Pons (tissue), 1 donor: ENCODE data around the gene CDIPT.
"Not testable (repeated sequence)": the region's sequence is repeated elsewhere in the genome, so short reads cannot be mapped to it uniquely, and the experiment has no call there.

Source experiments
- DNase-seq: peaks from one replicate; pipeline ENCODE4 v3.0.0-alpha.2; 2016; ENCODE audit warnings: low spot score

The CDIPT gene

DNA sequence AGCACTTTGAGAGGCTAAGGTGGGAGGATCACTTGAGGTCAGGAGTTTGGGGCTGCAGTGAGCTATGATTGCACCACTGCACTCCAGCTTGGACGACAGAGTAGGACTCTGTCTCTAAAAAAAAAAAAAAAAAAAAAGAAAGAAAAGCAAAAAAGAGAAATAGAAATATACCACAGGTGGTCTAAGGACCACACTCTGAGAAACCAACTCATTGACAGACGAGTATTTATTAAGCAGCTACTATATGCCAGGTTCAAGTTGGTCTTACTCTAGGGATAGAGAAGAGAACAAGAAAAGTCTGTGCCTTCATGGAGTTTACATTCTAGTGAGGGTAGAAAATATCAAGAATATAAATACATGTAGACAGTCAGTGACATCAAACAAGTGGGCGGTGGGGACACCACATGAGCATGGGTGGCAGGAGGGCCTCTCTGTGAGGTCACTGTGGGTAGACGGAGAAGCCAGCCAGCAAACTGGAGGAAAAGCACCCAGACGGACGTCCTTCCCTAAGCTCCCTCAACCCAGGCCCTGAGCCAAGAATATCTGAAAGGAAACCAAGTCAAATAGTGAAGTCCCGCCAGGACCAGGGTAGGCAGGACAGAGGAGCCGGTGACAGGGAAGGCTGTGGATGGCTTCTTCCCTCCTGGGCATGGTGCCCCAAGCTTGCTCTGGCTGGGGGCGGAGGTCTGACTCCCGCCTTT lies 4.7 kb downstream of the CDIPT start:
- DNase-seq = peak; percentile 41

DNA sequence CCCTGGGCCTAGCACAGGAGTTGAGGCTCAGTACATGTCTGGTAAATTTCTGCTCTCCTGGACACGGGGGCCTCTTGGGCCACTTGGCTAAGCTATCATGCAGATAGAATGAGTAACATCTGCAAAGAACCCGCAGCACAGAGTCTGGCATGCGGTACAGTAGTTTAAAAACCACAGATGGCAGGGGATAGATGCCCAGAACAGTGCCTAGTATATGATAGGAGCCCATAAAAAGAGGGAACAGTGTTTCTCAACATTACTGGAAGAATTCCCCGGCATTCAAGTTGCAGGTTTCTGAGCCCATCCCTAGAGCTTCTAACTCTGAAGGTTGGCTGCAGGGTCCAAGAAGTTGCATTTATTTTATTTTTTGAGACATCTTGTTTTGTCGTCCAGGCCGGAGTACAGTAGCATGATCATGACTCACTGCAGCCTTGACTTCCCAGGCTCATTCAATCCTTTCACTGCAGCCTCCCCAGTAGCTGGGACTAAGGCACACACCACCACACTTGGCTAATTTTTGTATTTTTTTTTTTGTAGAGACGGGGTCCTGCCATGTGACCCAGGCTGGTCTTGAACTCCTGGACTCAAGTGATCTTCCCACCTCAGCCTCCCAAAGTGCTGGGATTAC lies 5.8 kb downstream of the CDIPT start:
- no peak for DNase-seq

DNA sequence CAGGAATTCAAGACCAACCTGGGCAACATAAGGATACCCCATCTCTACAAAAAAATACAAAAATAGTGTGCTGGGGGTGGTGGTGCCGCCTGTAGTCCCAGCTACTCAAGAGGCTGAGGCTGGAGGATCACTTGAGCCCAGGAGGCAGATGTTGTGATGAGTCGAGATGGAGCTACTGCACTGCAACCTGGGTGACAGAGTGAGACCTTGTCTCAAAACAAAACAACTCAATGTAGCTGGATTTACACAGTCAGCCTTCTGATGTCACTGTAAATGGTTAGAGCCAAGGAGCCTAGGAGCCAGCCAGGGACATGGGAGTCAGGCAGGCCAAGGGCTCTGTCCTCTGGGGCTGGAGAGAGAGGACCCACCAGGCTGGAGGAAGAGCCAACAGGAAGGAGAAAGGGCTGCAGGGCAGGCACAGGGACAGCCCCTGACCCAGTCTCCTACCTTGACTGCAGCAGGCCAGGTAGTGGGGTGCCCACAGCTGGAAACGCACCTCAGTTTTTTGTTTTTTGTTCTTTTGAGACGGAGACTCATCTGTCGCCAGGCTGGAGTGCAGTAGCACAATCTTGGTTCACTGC lies 8.4 kb downstream of the CDIPT start:
- no peak for DNase-seq

DNA sequence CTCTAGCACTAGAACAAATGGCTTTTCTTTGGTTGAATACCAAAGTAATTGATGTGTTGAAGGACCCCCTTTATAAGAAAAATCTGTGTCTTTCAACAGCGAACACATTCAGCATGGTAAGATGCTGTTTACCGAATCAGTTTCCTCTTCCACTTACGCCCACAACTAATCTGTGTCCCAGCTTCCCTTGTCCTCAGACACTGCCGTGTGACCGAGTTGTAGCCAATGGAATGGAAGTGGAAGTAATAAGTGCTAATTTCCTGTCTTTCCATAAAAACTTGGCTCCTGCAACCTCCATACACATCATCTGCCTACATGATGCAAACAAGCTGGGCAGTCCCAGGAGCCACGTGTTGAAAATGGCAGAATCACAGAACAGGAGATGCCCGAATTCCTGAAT lies 10.4 kb downstream of the CDIPT start:
- DNase-seq = peak; percentile 40

DNA sequence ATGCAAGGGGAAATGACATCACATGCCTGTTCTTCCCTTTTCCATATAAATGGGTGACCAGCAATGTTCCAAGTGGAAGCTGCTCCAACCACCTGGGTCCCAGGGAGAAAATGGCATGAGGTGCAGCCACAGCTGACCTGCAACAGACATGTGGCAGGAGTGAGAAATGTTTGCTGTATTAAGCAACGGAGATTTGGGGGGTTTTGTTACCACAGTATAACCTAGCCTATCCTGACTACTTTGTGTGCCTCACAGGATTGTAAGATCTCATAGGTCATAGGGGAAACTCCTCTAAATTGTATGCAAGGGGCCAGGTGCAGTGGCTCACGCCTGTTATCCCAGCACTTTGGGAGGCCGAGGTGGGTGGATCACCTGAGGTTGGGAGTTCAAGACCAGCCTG lies 12.0 kb downstream of the CDIPT start:
- no peak for DNase-seq

DNA sequence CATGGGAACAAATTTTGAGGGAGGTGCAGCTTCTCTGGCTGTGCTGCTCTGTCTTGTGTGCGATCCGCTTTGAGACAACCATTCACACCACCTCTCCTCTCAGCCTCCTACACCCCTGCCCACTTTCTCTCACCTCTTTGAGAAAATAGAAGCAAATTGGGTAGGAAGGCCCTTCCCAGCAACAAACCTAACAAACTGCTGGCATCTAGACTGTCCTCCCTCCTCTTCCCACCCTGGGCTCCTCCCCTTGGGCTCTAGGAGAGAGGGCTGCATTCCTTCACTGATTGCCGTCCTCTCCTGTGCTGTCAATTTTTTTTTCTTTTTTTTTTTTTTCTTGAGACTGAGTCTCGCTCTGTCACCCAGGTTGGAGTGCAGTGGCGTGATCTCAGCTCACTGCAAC lies 13.5 kb downstream of the CDIPT start:
- DNase-seq = no peak

DNA sequence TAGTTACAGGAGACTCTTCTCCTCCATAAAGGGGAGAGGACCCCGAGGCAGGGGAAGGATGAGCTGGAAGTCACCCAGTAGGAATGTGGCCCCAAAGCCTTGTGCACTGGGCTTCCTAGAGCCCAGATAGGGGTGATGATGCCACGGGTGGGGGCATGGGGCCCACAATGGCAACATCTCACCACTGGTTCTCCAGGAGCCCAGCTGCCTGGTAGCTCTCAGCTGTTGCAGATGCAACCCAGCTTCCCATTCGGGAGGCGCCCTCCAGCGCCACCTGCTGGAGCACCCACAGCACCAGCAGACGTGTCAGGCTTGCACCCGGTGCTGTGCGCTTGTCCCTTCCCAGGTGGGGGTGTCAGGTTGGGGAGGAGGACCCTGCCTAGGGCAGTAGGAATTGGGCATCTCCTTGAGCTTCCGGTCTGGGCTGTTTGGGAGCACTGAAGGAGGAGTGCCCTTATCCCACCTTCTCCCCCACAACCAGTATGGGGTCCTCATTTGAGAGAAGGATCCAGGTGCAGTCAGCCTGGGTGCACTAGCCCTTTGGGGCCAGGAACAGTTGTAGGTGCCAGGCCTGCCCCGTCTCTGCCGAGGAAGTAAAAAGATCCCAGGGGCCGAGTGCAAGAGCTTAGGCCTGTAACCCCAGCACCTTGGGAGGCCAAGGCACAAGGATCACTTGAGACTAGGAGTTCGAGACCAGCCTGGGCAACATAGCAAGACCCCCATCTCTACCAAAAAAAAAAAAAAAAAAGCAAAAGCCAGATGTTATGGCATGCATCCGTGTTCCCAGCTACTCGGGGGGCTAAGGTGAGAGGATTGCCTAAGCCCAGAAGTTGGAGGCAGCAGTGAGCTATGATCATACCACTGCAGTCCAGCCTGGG lies 14.4 kb downstream of the CDIPT start:
- DNase-seq = peak; percentile 55

DNA sequence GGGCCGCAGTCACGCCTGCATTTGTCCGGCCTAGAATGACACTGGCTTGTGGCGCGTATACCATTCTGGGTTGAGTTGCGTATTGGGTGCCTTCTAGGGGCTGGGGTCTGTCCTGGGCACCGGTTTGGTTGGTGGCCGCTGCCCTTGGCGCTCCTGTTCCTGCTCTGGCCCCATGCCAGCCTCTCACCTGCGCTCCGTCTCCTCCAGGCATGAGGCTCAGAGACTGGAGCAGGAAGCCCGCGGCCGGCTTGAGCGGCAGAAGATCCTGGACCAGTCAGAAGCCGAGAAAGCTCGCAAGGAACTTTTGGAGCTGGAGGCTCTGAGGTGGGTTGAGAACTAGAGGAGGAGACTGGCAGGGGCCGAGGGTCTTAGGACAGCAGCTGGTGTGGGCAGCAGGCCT lies 17.4 kb downstream of the CDIPT start:
- DNase-seq = no peak

DNA sequence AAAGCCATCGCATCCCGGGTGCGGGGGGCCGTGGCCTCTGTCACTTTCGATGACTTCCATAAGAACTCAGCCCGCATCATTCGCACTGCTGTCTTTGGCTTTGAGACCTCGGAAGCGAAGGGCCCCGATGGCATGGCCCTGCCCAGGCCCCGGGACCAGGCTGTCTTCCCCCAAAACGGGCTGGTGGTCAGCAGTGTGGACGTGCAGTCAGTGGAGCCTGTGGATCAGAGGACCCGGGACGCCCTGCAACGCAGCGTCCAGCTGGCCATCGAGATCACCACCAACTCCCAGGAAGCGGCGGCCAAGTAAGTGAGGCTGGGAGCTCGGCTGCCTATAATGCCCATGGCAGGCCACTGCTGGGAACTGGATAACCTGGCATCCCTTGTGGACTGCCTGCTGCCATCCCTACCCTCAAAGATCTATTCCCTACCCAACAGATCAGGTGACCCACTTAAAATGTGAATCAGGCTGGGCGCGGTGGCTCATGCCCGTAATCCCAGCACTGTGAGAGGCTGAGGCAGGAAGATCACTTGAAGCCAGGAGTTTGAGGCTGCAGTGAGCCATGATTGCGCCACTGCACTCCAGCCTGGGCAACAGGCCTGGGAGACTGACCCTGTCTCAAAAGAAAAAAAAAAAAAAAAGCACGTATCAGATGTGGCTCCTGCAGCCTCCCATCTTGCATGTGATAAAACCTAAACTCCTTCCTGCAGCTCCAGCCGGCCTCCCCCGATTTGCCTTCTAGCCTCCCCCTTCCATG lies 18.3 kb downstream of the CDIPT start:
- no peak for DNase-seq

DNA sequence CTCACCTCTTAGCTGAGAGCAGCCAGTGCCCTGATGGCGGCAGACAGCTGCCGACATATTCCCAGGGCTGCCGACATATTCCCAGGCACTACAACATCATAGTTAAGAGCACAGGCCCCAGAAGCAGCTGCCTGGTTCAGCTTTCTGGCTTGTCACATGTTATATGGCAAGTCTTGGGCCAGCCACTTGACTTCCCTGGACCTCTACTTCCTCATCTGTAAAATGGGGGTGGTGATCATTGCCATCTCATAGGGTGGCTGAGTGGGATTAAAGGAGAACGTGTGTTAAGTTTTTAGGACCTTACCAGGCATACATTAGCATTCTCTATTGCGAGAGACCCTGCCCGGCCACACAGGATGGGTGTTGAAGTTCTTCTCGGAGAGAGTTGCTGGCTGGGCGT lies 19.1 kb downstream of the CDIPT start:
- DNase-seq = no peak

DNA sequence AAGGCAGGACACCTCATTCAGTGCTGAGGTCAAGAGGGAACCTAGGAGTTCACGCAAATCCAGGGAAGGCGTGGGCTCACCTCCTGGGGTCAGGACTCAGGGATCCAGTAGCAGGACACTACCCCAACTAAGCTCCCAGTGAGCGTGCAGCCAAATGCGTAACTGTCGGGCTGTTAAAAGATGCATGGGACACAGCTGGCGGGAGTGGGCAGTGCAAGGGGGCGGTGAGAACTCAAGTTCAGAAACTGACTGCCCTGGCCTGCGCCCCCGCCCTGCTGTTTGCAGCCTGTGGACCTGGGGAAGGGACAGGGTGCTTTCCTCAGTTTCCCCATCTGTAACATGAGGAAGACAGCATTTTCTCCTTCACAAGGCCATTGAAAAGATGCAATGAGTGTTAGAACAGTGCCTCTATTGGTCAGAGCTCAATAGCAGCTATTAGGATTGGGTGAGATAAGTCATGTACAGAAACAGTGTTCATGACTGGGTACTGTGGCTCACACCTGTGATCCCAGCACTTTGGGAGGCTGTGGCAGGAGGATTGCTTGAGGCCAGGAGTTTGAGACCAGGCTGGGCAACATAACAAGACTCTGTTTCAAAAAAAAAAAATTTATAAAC lies 20.2 kb downstream of the CDIPT start:
- no peak for DNase-seq

DNA sequence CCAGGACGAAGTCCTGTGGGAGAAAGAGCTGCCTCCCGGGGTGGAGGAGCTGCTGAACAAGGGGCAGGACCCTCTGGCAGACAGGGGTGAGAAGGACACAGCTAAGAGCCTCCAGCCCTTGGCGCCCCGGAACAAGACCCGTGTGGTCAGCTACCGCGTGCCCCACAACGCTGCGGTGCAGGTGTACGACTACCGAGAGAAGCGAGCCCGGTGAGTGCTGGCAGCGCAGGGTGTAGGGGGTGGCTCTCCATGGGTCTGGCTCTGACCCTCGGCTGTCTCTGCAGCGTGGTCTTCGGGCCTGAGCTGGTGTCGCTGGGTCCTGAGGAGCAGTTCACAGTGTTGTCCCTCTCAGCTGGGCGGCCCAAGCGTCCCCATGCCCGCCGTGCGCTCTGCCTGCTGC lies 21.4 kb downstream of the CDIPT start:
- no peak for DNase-seq

DNA sequence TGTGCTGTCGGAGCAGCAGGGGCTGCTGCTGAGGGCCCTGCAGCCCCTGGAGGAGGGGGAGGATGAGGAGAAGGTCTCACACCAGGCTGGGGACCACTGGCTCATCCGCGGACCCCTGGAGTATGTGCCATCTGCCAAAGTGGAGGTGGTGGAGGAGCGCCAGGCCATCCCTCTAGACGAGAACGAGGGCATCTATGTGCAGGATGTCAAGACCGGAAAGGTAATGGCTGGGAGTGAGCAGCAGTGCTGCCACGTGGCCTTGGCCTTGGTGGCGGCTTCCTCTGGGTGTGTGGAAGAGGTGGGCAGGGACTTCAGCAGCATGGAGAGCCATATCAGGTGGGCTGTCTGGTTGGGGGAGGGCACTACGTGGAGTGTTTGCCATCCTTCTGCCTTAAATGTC lies 22.8 kb downstream of the CDIPT start:
- DNase-seq = no peak

DNA sequence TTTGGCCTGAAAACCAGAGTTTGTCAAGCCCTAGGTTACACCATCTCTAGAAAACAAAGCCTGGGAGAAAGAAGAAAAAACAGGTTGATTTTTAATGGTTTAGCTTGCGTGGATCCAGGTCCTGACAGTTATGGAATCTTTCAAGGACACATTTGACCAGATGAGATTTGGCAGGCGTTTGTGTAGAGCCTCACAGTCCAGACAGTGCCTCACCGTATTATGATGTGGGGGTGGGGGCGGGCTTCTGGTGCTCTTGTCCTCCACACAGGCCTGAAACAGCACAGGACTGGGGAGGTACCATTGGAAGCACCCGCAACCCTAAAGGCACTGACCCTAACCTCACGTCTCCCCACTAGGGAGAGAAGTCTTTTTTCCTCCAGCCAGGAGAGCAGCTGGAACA lies 23.2 kb downstream of the CDIPT start:
- DNase-seq = no peak

DNA sequence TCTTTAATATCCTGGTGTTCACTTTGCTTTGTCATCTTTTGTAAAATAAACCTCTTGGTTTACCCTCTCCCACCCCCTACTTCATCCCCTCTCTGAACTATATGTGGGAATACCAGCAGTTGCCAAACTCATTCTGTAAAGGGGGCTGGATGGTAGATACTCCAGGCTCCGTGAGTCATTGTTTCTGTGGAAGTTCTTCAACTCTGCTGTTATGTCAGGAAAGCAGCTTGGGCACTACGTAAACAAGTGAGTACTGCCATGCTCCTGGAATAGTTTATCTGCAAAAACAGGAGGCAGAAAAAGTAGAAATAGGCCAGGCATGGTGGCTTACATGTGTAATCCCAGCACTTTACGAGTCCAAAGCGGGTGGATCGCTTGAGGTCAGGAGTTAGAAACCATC lies 25.2 kb downstream of the CDIPT start:
- DNase-seq = no peak

DNA sequence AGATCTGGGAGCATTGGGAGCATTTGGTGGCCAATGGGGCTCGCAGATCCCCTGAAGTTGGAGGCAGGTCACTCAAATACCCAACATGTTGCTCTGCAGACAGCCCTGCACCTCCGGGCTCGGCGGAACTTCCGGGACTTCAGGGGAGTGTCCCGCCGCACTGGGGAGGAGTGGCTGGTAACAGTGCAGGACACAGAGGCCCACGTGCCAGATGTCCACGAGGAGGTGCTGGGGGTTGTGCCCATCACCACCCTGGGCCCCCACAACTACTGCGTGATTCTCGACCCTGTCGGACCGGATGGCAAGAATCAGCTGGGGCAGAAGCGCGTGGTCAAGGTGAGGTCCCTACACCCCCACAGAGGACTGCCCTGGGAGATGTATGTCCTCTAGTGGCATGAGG lies 26.4 kb downstream of the CDIPT start:
- no peak for DNase-seq

DNA sequence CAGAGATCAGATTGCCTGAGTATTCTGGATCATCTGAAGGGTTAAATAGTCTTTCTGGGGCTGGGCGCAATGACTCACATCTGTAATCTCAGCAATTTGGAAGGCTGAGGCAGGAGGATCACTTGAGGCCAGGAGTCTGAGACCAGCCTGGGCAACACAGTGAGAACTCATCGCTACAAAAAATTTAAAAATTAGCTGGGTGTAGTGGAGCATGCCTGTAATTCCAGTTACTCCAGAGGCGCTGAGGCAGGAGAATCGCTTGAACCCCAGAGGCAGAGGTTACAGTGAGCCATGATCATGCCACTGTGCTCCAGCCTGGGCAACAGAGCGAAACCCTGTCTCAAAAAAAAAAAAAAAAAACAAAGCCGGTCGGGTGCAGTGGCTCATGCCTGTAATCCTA lies 27.1 kb downstream of the CDIPT start:
- no peak for DNase-seq

DNA sequence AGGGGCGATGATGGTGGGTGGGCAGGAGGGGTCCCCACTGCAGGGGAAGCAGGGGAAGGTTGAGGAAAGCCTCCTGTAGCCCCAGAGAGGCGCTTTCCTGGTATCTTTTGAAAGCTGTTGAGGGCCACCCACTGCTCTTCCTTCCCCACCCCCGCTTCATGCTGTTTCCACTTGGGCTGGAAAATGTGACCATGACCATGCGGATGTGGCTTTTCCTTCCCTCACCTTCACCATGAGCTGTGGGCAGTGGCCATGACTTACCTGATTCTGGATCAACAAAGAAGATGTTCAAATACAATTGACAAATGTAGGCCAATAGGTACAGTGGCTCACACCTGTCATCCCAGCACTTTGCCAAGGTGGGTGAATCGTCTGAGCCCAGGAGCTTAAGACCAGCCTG lies 28.9 kb downstream of the CDIPT start:
- no peak for DNase-seq

DNA sequence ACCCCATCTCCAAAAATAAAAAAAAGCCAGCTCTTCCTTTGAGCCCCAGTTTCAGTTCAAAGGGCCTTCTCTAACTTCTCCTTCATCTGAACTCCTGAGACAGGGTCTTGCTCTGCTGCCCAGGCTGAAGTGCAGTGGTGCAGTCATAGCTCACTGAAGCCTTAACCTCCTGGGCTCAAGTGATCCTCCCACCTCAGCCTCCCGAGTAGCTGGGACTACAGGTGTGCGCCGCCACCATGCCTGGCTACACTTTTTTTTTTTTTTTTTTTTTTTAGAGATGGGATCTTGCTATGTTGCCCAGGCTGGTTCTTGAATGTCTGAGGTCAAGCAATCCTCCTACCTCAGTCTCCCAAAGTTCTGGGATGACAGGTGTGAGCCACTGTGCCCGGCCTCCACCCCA lies 29.8 kb downstream of the CDIPT start:
- DNase-seq = not testable (repeated sequence)

DNA sequence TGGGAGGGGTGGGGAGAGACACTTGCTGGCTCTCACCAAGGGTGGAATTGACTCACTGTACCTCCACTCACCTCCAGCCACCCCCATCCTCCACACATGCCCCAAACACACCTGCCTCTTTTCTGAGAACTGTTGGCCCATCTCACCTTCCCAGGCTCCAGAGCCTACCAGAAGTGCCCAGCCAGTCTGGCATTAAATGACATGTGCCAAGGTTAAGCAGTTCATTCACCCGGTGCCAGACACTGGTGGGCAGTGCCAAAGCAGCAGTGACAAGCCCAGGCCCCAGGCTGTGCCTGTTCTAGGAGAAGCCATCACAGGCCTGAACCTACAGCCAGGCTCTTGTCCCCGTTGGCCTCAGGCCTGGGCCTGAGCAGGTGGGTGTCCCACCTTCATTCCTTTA lies 31.5 kb downstream of the CDIPT start:
- no peak for DNase-seq

DNA sequence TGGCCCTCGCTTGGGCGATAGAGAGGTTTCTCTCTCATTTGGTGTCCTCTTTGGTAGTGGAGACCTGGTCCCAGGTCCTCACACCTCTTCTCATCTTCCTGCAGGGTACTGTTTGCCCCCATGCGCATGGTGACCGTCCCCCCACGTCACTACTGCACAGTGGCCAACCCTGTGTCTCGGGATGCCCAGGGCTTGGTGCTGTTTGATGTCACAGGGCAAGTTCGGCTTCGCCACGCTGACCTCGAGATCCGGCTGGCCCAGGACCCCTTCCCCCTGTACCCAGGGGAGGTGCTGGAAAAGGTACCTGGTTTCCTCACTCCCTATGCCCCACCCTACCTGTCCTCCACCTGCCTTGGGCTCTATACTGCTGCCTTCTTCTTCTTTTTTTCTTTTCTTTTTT lies 32.3 kb downstream of the CDIPT start:
- DNase-seq = no peak

DNA sequence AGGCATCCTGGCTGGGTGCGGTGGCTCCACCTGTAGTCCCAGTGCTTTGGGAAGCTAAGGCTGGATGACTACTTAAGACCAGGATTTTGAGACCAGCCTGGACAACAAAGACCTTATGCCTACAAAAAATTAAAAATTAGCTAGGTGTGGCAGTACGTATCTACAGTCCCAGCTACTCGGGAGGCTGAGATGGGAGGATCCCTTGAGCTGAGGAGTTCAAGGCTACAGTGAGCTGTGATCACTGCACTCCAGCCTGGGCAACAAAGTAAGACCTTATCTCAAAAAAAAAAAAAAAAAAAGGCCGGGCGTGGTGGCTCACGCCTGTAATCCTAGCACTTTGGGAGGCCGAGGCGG lies 36.7 kb downstream of the CDIPT start:
- DNase-seq = no peak
